LNCAP (cell line): ENCODE results near the gene MPPED2.

Source experiments
- TF ChIP-seq, protein P1 (sequence below): fragments of 450-650 bp; IDR thresholded peaks from 2 replicates; pipeline ENCODE4 v1.5.1; 2017; ENCODE audit warnings: mild to moderate bottlenecking

MPPED2 gene

DNA sequence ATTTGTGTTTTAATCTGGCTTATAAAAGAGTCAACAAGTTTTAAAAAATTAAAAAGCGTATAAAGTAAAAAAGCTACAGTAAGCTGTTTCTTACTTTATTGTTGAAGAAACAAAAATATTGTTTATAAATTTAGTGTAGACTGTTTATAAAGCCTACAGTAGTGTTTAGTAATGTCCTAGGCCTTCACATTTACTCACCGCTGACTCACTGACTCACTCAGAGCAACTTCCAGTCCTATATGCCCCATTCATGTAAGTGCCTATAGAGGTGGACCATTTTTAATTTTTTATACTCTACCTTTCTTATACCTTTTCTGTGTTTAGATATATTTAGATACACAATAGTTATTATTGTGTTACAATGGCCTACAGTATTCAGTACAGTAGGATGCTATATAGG, 12.2 kb downstream of the MPPED2 start:
- TF ChIP-seq, protein P1, sequence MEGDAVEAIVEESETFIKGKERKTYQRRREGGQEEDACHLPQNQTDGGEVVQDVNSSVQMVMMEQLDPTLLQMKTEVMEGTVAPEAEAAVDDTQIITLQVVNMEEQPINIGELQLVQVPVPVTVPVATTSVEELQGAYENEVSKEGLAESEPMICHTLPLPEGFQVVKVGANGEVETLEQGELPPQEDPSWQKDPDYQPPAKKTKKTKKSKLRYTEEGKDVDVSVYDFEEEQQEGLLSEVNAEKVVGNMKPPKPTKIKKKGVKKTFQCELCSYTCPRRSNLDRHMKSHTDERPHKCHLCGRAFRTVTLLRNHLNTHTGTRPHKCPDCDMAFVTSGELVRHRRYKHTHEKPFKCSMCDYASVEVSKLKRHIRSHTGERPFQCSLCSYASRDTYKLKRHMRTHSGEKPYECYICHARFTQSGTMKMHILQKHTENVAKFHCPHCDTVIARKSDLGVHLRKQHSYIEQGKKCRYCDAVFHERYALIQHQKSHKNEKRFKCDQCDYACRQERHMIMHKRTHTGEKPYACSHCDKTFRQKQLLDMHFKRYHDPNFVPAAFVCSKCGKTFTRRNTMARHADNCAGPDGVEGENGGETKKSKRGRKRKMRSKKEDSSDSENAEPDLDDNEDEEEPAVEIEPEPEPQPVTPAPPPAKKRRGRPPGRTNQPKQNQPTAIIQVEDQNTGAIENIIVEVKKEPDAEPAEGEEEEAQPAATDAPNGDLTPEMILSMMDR, result no peak

DNA sequence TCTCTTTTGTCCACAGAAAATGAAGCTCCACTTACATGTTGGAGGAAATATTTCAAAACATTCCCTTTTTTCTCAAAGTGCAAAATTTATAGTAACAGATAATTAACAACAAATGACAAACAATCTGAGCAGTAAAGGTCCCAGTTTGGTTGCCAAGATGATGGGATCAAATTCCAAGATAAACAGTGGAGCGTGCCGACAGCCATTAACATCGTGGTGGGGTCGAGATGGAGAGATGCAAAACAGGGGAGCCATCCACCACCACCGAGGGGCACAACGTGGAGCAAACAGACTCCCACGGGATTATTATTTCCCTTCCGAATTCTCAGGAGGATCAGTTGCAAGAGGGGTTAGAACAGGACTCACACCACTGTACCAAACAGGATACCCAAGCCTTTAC, 17.2 kb downstream of the MPPED2 start:
- TF ChIP-seq, protein P1, result no peak

DNA sequence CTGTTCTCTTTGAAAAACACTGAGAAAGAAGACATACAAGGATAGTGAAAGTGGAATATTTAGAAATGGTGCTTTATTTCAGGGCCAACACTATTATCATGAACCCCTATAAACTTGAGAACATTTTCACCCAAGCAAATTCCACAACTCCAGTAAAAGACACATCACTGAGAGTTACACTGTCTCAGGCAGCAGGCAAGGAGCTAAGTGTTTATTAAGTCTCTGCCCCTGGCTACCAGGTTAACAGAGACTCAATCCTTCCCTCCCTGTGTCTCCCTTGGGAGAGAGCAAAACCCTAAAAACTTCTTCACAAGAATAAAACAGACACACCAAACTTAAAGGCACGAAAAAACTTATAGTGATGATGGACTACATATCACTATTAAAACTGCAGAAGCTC, 18.5 kb downstream of the MPPED2 start:
- TF ChIP-seq, protein P1, result no peak

DNA sequence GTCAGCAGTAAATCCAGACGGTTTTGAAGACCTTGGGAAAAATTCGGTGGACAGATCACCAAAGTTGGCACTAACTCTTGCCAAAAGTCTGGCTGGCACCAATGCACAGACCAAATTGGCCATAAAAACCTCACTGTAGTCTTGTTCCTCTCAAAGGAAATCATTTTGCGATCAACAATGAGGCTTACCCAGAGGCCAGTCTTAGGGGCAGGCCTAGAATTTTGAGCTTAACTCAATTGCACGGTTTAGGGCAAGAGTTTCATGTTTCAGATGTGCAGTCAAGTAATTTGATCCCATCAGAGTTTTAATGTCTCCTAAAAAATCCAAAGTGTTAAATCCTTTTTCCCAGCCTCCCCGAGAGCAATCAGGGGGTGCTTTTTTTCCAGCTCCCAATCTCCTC, 19.0 kb downstream of the MPPED2 start:
- TF ChIP-seq, protein P1, result no peak

DNA sequence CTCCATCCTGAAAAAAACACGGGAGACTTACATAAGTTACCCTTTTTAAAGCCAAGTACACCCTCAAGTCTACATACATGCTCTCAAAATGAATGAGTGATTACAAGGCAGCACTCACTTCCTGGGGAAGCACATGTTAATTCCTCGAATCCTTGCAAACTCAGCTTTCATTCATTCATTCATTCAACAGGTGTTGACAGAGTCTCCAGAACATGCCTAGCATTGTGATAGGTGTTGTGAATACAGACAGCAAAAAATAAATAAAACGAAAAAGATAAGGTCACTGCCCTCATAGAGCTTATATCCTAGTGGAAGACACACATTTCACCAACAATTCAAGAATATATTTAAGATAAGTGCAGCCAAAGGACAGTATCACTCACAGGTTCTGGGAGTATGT, 19.7 kb downstream of the MPPED2 start:
- TF ChIP-seq, protein P1, result no peak

DNA sequence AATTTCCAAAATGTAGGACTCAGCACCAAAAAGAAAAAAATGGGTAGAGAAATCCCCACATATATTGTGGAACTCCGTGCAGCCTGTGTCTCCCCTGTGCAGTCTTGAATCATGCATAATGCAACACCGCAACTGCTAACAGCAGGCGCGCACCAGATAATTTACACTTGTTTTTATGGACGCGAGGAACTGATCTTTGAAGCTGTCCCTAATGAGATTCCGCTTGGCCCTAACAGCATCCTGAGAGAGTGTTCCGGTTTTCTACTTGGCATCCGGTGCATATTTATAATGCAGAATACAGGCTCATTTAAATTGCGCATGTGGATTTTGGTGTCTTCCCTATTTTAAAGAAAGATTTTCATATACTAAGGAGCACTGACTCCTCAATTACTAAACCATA, 21.1 kb downstream of the MPPED2 start:
- TF ChIP-seq, protein P1, result no peak

DNA sequence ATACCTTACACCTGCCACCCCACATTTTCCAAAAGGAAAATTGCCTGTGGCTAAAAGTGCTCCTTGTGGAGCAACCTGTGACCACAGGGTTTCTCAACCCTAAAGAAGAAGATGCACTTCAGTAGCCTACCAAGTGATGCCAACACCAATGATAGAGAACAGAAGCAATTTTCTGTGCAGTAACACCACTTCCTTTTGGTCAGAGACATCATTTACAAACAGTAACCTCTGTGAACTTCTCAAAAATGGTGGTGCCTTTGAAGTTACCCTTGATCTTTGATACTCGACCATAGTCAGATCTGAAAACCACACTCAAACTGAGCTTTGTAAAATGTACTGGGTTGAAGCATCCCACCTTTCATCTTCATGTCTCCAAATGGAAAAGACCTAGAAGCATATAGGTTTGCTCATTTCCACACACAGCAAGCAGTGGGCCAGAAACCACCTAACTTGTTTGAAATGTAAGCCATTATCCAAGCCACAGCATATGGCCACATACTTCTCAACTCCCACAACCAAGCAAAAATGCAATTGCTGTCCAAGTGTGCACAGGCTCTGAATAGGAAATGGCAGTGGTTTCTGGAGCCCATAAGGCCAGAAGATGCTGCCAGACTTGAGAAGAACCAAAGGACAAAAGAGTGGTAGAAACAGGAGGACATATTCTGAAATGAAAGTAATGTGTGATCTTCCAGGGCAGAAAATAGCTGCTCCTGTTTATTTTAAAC, 24.3 kb downstream of the MPPED2 start:
- TF ChIP-seq, protein P1, result no peak
